Dermis blood vessel endothelial cell (primary cell): ENCODE data around the gene AFG3L2. TPM values are rescaled to one million over a fixed set of nuclear protein-coding genes. Genes with fewer than 3 reads are reported as not detected.
A peak's percentile ranks its signal among the peaks of the same experiment; 100 is the strongest.

Experiments
- DNase-seq: peaks from one replicate; pipeline ENCODE4 v3.0.0; 2010
- total RNA-seq: library from RNA; depleted of rRNA; stranded (reverse); fragments of >200 nt; gene quantifications from 2 replicates; pipeline ENCODE4 v1.2.3, GENCODE V29; 2014

Gene AFG3L2
- total RNA-seq, 1 donor from 2014 or later, result 49.4 TPM

DNA sequence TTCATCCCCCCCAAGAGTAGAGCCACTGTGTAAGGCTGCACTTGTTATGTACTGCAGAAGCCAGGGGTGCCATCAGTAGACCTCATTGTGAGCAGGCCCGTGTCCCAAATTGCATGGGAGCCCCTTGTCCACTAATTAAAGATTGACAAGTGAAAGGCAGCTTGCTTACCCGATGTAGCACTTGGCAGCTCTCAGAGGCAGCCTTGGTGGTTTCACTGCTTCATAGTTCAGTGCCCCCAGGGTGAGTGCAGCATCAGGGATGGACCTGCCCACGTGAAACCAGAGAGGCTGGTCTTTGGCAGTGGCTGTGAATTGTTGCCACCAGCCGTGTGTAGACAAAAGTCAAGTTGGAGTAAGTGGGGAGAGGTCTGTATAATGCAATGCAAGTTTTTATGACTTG lies 55.7 kb downstream of the AFG3L2 start:
- no peak for DNase-seq

GRCh38 chr18:12318857-12319256 lies 58.2 kb downstream of the AFG3L2 start:
- DNase-seq, result no peak

DNA sequence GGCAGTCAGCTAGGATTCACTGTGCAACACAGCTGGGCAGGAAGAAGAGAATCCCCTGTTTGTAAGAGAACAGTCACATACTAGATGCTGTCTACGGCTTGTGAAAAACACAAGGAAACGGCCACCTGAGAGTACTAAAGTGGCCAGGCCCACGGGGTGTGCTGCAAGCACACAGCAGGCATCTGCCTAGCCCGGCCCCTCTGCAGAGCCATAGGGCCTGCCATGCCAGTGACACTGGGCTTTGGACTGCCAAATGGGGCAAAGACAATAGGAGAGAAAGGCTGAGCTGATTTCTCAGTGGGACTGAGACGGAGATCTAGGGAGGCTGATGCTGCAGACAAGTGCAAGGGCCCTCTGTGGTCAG lies 58.7 kb downstream of the AFG3L2 start:
- DNase-seq, result no peak

DNA sequence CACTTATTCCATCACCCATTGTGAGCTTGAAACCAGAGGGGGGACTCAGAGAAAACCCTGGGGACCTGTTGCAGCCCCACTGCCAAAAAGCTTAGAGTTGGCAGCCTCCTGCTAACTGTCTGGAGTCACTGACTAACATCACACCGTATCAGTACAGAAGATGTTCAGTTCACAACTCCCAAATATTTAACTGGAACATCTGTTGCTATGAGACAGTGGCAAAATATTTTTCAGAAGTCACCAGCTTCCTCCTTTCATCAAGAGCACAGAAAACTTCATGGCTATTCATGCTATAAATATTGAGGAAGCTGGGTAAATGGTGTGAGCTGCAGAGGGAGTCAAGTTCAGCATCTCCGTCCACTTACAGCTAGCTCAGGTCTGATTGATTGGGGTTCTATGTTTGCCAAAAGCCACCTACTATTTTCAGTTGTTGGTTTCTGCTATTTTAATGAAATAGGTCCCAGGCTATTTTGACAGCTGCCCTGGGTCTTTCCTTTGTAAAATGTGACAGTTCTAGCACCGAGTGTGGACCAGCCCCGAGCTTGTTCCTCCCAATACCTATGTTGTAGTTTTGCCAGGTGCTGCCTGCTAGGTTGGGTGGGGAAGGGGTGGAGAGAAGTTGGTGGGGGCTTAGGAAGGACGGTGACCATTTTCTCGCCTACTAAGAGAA lies 59.2 kb downstream of the AFG3L2 start:
- DNase-seq, result peak; percentile 40

GRCh38 chr18:12315911-12316310 lies 61.1 kb downstream of the AFG3L2 start:
- DNase-seq, result no peak

DNA sequence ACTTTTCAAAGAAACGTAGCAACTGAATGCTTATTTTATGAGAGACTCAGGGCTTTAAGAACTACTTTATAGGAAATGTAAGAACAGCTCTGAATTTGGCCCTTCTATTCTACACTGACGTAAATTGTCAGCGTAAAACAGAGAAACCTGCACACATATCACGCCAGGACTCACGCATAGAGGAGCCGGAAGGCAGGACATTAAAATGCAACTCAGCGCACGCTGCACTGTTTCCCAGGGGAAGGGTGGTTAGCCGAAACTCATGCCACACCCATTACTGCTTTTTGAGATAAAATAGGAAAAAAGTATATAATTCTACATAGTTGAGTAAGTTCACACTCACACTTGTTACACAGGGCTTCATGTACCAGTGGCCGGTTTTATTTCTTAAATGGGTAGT lies 61.5 kb downstream of the AFG3L2 start:
- DNase-seq, result no peak

DNA sequence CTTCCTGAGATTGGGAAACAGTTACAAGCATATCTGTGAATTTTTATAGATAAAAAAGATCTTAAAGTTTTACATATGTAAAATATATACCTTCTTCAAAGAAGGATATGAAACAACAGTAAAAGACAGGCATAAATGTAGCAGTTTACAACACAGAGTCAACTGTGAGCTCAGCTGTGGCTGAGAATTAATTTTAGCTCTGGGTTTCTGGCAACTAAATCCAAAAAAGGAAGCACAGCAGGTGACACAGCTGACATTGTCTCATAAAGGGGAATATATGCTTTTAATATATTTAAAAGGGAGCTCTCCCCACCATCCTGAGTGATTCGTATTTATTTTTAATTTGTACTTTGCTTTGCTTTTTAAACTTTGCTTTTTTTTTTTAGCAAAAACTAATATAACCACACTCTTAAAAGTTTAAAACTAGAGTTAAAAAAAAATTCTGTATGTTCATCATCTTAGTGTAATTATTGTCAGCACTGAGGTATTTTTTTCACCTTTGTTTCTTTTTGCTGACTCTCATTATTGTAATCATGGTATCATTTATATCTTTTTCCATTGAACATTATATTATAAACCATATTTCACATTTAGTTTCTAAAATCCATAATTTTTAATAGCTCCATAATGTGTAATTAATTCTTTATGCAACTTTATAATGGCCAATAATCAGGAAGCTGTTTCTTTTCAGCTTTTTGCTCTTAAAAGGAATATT lies 62.3 kb downstream of the AFG3L2 start:
- DNase-seq, result no peak

DNA sequence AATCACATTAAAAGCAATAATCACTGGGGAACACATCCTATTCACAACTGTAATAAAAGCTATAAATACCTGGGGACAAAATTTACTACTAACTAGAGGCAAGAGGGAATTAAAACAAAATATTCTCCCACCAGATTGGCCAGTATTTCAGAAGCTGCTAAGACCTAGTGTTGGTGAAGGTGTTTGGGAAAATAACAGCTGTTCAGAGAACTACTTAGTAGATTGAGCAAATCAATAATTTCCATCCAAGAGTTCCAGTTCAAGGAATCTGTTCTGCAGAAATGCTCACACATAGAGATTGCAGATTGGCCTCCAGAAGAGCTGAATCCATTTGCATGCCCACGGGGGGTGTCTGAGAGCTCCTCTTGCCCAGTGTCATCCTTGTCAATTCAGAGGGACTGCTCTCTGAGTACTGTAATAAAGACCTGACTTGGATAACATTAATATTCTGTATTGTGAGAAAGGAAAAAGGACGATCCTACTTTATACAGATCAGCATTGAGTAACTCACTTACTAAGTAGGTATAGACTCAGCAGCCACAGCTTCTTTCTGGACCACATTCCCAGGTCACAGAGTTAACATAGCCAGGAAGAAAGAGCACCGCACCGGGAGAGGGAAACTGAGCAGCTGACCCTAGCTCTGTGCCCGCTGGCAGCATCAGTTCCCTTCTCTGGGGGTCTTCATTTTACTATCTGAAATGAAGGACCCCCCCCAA lies 63.3 kb downstream of the AFG3L2 start:
- DNase-seq, result no peak

DNA sequence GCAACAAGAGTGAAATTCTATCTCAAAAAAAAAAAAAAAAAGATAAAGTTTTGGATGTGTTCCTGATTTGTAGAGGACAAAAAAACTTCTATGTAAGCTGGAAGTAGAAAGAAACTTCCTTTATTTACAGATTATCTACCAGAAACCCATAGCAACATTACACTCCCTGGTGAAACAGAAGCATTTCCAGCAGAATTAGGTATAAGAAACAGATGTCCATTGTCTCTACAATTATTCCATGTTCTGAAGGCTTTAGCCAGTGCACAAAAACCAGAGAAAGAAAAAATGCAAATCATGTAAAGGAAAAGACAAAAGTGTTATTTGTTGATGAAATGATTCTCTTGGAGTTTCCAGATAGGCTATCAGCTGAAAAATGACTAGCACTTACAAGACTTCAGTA lies 64.1 kb downstream of the AFG3L2 start:
- DNase-seq, result no peak

DNA sequence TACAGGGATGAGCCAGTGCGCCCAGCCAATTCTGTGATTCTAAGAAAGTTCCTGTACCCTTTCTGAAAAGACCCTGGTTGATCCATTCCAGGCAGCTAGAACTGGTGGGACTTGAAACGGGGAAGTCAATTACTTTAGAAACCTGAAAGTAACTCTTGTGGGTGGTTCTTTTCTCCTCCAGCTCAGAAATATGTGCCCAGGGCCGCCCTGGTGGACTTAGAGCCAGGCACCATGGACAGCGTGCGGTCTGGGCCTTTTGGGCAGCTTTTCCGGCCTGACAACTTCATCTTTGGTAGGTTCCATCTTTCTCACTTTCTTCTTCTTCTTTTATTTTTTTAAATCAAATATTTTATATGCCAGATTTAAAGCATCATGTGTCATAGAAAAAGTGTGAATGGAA lies 66.3 kb downstream of the AFG3L2 start:
- peak; percentile 55 for DNase-seq

- peak; percentile 83 for DNase-seq
Observed at GRCh38 chr18:12309683-12310198, 67.3 kb downstream of the AFG3L2 start.

GRCh38 chr18:12308386-12309100 lies 68.5 kb downstream of the AFG3L2 start:
- DNase-seq, result peak; percentile 84

DNA sequence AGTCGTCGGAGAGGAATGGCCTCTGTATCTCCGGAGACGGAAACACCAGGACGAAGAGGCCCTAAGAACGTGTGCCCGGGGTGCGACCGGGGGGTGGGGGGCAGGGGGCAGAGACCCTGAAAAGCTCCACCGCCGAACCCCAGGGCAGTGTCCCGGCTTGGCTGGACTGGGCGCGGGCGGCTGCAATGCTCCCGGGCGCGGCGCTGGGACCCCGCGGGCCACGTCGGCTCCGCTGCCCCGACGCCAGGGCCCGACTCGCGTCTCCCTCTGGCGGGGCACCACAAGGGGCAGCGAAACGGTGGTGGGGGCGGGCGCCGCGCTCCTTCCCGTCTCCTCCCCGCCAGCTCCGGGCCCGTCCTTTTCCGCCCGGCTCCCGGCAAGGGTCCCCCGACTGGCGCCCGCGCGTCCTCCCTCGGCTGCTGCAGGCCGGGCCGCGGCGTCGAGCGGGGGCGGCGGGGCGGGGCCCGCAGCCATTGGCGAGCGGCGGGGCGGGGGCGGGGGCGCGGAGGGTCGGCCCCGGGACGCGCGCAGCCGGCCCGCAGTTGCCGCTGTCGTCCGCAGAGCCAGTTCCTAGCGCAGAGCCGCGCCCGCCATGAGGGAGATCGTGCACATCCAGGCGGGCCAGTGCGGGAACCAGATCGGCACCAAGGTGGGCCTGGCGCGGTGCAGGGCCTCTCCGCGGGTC lies 69.2 kb downstream of the AFG3L2 start, which contains the start of gene TUBB6:
Gene TUBB6, plus strand, starts transcription at position 541 of the 685 bp plus-strand sequence. Its CDS starts 52 bp downstream, at position 593.
- DNase-seq, result peak; percentile 93

DNA sequence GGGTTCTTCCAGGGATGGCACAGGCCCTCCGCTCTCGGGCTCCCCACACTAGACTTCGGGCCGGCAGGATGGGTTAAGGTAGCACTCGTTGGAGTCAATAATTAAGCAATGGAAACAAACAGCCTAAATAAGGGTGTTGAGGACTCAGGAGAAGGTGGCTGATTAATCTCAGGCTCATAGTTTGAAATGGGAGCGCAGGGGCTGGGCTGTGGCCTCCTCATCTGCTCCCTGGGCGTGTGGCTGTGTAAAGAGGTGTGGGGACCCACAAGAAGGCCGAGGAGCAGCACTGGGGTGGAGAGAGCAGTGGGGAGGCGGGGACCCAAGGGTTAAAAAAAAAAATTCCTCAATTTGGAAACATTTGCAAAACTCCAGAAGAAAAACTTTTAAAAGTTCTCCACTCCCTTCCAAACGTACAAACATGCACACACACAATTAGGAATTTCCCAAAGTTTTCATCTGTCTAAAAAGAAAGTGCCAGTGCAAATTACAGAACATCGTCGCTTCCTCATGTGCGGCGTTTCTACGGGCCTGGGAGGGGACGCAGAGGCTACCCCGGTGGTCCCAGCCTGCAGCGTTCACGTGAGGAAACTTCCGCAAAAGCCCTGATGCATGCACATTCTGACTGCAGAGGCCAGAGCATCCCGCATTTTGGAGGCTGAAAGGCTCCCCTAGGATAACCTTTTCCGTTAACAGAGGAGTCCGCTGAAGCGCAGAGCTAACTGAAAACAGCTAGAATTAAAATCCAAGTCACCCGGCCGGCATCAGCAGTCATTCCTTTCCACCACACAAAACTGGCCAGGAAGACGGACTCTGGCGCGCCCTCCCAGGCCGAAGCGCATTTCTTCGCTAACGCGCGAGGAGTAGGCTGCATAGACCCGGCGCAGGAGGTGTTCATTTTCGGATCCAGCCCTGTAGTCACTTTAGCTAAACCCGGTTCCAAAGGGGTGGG lies 70.0 kb downstream of the AFG3L2 start:
- peak; percentile 80 for DNase-seq

GRCh38 chr18:12305930-12306629 lies 70.9 kb downstream of the AFG3L2 start:
- no peak for DNase-seq

DNA sequence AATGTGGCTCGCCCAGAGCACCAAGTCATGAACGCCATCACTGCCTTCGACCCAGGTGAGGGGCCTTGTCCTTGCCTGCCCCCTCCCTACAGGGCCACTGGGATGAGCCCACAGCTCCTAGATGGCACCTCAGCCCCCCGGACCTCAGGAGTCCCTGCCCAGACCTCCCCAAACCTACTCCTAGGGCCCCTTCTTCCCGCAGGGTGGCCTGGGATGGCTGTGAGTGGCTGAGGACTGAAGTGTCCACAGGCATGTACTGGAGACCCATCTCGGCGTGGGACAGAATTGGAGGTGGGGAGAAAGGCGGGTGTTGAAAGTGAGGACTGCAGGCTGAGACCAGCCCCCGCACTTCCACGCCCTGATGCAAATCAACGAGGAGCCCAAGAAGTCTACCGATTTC lies 71.8 kb downstream of the AFG3L2 start:
- DNase-seq, result no peak

DNA sequence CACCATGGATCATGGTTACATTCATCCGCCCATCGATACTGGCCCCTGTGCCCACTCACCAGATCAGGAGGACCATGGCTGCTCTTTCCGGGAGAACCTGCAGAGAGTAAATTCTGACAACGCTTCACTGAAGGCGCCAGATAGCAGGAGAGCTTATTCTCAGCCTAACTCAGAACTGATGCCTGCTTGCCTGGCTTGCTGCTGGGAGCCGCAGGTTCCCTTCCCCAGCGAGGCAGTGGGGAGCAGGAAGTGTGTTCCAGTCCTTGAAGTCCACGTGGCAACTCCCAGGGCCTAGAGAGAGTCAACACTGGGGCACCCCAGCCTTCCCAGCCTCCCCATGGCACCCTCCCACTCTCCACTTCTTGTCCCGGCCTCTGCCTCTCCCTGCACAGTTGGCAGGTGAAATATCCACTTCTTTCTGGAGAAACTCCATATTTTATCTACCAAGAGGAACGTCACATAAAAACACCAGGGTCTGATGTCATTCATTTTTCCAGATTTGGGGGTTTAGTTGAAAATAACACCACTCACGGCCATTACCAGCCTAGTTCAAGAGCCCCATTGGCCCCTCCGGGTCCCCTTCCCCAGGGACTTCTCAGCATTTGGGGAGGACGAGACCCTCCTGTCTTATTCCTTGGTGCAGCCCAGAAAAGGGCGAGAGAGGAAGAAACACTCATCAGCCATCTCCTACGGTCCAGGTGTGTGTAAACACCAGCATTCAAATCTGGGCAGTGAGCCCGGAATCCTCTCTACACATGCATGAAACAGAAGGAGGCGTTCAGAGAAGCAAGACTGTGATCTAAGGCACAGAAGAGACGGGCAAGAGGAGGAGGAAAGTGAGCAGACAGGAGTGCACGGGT lies 72.4 kb downstream of the AFG3L2 start:
- DNase-seq, result no peak

DNA sequence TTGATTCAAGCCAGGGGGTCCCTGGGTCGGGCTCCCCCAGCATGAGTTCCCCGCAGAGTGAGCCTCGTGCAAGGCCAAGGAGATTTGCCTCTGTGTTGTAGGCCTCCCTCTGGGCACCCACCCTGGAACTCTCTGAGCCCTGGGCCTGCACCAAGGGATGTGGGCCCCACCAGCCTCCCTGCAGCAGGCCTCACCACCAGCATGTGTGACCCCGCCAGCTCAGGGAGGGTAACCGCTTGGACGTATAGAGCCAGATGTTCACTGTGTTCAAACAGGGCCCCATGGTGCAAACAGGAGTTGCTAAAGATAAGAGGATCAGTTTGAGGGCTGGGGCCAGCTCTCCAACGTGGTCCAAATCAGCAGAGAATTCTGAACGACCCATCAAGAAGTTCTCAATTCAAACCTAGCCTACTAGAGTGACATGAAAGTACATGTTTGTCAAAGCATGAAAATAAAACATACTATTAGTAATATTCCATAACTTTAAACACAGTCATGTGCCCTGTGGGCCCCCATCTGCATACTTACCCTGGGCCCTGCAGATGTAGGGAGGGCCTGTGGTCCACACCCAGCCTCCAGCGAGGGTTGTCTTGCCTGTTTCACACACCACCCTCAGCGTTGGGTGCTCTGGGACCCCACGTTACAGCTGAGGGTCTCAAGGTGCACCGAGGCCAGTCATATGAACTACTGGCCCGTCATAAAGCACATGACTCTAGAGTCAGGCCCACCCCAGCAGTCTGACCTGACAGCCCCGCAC lies 74.5 kb downstream of the AFG3L2 start:
- DNase-seq, result no peak
